ENCODE results near the gene XPR1. TPM values are rescaled to one million over a fixed set of nuclear protein-coding genes. Genes with fewer than 3 reads are reported as not detected.
"Not testable (repeated sequence)": the region's sequence is repeated elsewhere in the genome, so short reads cannot be mapped to it uniquely, and the experiment has no call there.

Gene XPR1
- total RNA-seq, 4 donors from 2014 or later, result 13.4 to 22.1 (median 14.9) TPM

DNA sequence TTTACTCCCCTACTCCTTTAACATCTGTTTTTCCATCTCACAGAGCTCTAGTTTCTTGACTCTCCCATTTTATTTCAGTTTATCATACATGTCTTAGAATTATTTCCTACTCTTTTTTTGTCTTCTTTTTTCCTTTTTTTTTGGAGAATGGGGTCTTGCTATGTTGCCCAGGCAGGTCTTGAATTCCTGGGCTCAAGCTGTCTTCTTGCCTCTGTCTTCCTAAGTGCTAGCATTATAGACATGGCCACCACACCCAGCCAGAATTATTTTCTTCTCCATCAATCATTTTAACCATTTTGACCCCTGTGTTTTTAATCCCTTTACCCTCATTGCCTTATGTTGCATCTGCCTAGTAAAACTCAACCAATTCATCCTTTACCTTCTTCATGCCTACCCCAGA lies 157.6 kb downstream of the XPR1 start:
- Histone ChIP-seq H3K36me3 (peaks cover 5% of the 10 kb centered on the region), H3K27me3 (no peaks in the 10 kb centered on the region), H3K9me3 (no peaks in the 10 kb centered on the region), H3K27ac (no peak overlapping the region), H3K4me1 (no peaks in the 10 kb centered on the region), H3K4me3 (no peak overlapping the region)
- TF ChIP-seq, protein P1, sequence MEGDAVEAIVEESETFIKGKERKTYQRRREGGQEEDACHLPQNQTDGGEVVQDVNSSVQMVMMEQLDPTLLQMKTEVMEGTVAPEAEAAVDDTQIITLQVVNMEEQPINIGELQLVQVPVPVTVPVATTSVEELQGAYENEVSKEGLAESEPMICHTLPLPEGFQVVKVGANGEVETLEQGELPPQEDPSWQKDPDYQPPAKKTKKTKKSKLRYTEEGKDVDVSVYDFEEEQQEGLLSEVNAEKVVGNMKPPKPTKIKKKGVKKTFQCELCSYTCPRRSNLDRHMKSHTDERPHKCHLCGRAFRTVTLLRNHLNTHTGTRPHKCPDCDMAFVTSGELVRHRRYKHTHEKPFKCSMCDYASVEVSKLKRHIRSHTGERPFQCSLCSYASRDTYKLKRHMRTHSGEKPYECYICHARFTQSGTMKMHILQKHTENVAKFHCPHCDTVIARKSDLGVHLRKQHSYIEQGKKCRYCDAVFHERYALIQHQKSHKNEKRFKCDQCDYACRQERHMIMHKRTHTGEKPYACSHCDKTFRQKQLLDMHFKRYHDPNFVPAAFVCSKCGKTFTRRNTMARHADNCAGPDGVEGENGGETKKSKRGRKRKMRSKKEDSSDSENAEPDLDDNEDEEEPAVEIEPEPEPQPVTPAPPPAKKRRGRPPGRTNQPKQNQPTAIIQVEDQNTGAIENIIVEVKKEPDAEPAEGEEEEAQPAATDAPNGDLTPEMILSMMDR (IDR thresholded peaks at IDR 0.05), result no peak
- TF ChIP-seq POLR2A (IDR thresholded peaks at IDR 0.05), result no peak
- no peak for TF ChIP-seq EP300 (IDR thresholded peaks at IDR 0.05)
- no peak for TF ChIP-seq POLR2AphosphoS5 (IDR thresholded peaks at IDR 0.05)
- no peak for DNase-seq (ENCODE audit: low spot score in 2 of 2)

- not testable (repeated sequence) for DNase-seq (ENCODE audit: low spot score in 2 of 2); H3K4me1 ChIP-seq; H3K9me3 ChIP-seq; H3K36me3 ChIP-seq; H3K27me3 ChIP-seq; H3K27ac ChIP-seq; H3K4me3 ChIP-seq
- 98% methylated on average over 2 of the region's 2 CpGs for WGBS
Measured at GRCh38 chr1:180791152-180791551, 159.3 kb downstream of the XPR1 start.

DNA sequence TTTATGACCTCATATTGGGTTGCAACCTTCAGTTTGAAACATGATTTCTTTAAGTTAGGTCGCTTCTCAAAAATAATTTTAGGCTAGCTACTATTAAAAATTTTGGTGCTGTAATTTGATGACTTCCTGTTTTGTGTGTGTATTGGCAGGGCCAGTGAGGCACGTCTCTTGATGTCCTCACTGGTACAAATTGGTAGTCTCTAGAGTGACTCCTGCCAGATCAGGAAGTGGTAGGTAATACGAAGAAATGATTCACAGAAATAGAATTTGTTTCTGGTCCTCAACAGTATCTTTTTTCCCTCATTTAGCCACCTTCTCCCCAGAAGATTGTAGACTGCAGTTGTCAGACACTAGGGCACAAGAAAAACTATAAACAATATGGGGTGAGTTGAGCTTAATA lies 160.0 kb downstream of the XPR1 start:
- H3K9me3 ChIP-seq, result no peaks in the 10 kb centered on the region
- H3K4me3 ChIP-seq, result no peak overlapping the region
- no peak overlapping the region for H3K27ac ChIP-seq
- H3K27me3 ChIP-seq, result no peaks in the 10 kb centered on the region
- H3K4me1 ChIP-seq, result no peaks in the 10 kb centered on the region
- DNase-seq (ENCODE audit: low spot score in 2 of 2), result no peak
- H3K36me3 ChIP-seq, result peaks cover 5% of the 10 kb centered on the region
- TF ChIP-seq, protein P1 (IDR thresholded peaks at IDR 0.05), result no peak
- no peak for TF ChIP-seq POLR2AphosphoS5 (IDR thresholded peaks at IDR 0.05)
- TF ChIP-seq EP300 (IDR thresholded peaks at IDR 0.05), result no peak
- TF ChIP-seq POLR2A (IDR thresholded peaks at IDR 0.05), result no peak
- WGBS, result 78% methylated on average over 3 of the region's 3 CpGs

- Histone ChIP-seq H3K27ac (no peak overlapping the region), H3K27me3 (no peaks in the 10 kb centered on the region)
- 75% methylated on average over 2 of the region's 2 CpGs for WGBS
Measured at GRCh38 chr1:180793451-180793850, 161.6 kb downstream of the XPR1 start.

DNA sequence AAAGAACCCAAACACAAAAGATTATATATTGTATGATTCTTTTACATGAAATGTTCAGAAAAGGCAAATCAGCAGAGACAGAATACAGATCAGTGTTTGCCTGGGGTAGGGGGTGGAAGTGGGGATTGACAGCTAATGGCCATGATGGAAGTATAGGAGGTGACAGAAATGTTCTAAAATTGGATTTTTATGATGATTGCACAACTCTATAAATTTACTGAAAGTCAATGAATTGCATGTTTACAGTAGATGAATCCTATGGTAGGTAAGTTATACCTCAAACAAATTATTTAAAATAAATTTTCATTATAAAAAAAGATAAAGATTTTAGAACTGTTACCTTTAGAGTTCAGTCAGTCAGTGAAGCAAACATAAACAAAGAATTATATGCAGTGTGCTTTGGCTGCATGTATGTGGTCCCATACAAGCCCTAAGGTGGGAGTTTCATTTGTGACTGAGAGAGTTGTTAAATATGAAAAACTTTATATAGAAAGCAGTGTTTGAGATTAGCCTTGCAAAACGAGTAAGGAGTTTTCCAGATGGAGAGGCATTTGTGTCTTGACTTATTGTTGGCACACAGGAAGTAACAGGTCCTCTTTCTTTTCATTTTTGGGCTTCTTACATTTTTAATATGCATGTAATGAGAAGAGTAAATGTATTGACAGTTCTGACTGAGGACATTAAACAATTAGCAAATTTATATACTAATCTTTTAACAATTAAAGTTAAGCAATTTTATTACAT lies 165.2 kb downstream of the XPR1 start:
- H3K4me1 ChIP-seq, result no peaks in the 10 kb centered on the region
- no peak overlapping the region for H3K4me3 ChIP-seq
- no peaks in the 10 kb centered on the region for H3K9me3 ChIP-seq
- H3K27ac ChIP-seq, result no peak overlapping the region
- no peak for DNase-seq (ENCODE audit: low spot score in 2 of 2)
- H3K27me3 ChIP-seq, result no peaks in the 10 kb centered on the region
- TF ChIP-seq, protein P1 (IDR thresholded peaks at IDR 0.05), result no peak
- TF ChIP-seq EP300 (IDR thresholded peaks at IDR 0.05), result no peak
- TF ChIP-seq POLR2AphosphoS5 (IDR thresholded peaks at IDR 0.05), result no peak
- TF ChIP-seq POLR2A (IDR thresholded peaks at IDR 0.05), result no peak
- no peaks in the 10 kb centered on the region for H3K36me3 ChIP-seq
- WGBS, result 22% methylated on average over 1 of the region's 1 CpG

More at GRCh38 chr1:180793451-180793850, 161.6 kb downstream of the XPR1 start:
- H3K36me3 ChIP-seq, result peaks cover 5% of the 10 kb centered on the region
- no peak for DNase-seq (ENCODE audit: low spot score in 2 of 2)
- TF ChIP-seq POLR2AphosphoS5 (IDR thresholded peaks at IDR 0.05) (no peak), POLR2A (IDR thresholded peaks at IDR 0.05) (no peak), EP300 (IDR thresholded peaks at IDR 0.05) (no peak)
- TF ChIP-seq, protein P1 (IDR thresholded peaks at IDR 0.05), result no peak
- H3K4me1 ChIP-seq, result no peaks in the 10 kb centered on the region
- no peaks in the 10 kb centered on the region for H3K9me3 ChIP-seq
- no peak overlapping the region for H3K4me3 ChIP-seq

- 75% methylated on average over 1 of the region's 1 CpG for WGBS
- no peak for TF ChIP-seq POLR2AphosphoS5 (IDR thresholded peaks at IDR 0.05)
- TF ChIP-seq EP300 (IDR thresholded peaks at IDR 0.05), result no peak
- DNase-seq (ENCODE audit: low spot score in 2 of 2), result no peak
- H3K36me3 ChIP-seq, result no peaks in the 10 kb centered on the region
- no peak overlapping the region for H3K27ac ChIP-seq
- no peaks in the 10 kb centered on the region for H3K27me3 ChIP-seq
- H3K4me3 ChIP-seq, result no peak overlapping the region
- H3K9me3 ChIP-seq, result no peaks in the 10 kb centered on the region
- H3K4me1 ChIP-seq, result no peaks in the 10 kb centered on the region
Measured at GRCh38 chr1:180800945-180801344, 169.1 kb downstream of the XPR1 start.
